NOMO-1 treated with DMSO at 0.1 percent for 48 hours (cell line): ENCODE results near the gene SPHK2.
A peak's percentile ranks its signal among the peaks of the same experiment; 100 is the strongest.
"Not testable (repeated sequence)": the region's sequence is repeated elsewhere in the genome, so short reads cannot be mapped to it uniquely, and the experiment has no call there.

ENCODE experiments used
- DNase-seq: peaks from one replicate; lab custom pipeline; 2025; ENCODE audit not compliant: unreplicated experiment; lab: John Stamatoyannopoulos, UW

The SPHK2 gene

GRCh38 chr19:48623556-48624066 lies 4.3 kb downstream of the SPHK2 start:
- no peak for DNase-seq

GRCh38 chr19:48624067-48624594 lies 4.8 kb downstream of the SPHK2 start:
- no peak for DNase-seq

GRCh38 chr19:48624791-48625723 lies 5.8 kb downstream of the SPHK2 start:
- DNase-seq, result no peak

- no peak for DNase-seq
Observed at GRCh38 chr19:48625891-48626327, 6.6 kb downstream of the SPHK2 start.

- DNase-seq, result peak; percentile 18
Observed at GRCh38 chr19:48627201-48627864, 8.0 kb downstream of the SPHK2 start.

- no peak for DNase-seq
Observed at GRCh38 chr19:48627865-48628314, 8.6 kb downstream of the SPHK2 start.

- DNase-seq, result no peak
Observed at GRCh38 chr19:48628486-48629296, 9.4 kb downstream of the SPHK2 start.

- no peak for DNase-seq
Observed at GRCh38 chr19:48629297-48629598, 9.9 kb downstream of the SPHK2 start.

- no peak for DNase-seq
Observed at GRCh38 chr19:48629599-48630295, 10.4 kb downstream of the SPHK2 start.

- DNase-seq, result no peak
Observed at GRCh38 chr19:48630296-48631063, 11.2 kb downstream of the SPHK2 start.

- no peak for DNase-seq
Observed at GRCh38 chr19:48631225-48631624, 11.9 kb downstream of the SPHK2 start.

- DNase-seq, result not testable (repeated sequence)
Observed at GRCh38 chr19:48632286-48632685, 13.0 kb downstream of the SPHK2 start.

- no peak for DNase-seq
Observed at GRCh38 chr19:48632692-48633147, 13.4 kb downstream of the SPHK2 start.

GRCh38 chr19:48633148-48634035 lies 14.1 kb downstream of the SPHK2 start:
- no peak for DNase-seq

- DNase-seq, result no peak
Observed at GRCh38 chr19:48634036-48634342, 14.7 kb downstream of the SPHK2 start.

GRCh38 chr19:48634424-48635262 lies 15.3 kb downstream of the SPHK2 start:
- DNase-seq, result peak; percentile 95

GRCh38 chr19:48635263-48635965 lies 16.1 kb downstream of the SPHK2 start:
- DNase-seq, result peak; percentile 22
